AG09319 (cell line): Measurements from ENCODE around the gene IDH3G.

Experiments
- DNase-seq: peaks from one replicate; pipeline ENCODE4 v3.0.0-alpha.2; 2010; ENCODE audit warnings: low read depth; ENCODE audit errors: extremely low read depth
- TF ChIP-seq, protein P1 (sequence below): IDR thresholded peaks from 2 replicates; pipeline ENCODE4 v1.5.1; 2011; ENCODE audit warnings: low read depth, mild to moderate bottlenecking, inconsistent platforms, low read length, moderate library complexity

The IDH3G gene

DNA sequence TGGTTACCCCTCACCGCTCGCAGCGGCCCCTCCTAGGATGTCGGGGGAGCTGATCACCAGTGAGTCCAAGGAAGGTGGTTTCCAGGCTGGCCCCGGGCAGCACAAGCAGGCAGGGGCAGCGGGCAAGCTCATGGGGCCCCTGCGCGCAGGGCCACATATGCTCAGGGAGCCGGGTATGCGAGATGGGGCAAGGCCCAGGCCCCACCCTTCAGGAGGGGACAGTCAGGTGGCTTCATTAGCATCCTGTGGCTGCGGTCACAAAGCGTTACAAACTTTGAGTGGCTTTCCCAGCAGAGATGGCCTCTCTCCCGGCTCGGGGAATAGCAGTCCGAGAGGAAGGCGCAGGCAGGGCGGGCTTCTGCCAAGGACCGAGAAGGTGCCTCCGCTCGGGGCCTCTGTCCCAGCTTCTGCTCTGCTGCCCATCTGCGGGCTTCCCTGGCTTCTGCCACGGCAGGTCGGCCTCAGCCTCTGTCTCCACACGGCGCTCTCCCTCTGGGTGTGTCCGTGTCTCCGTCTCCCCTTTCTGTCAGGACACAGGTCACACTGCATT is 56.0 kb downstream of the IDH3G start:
- TF ChIP-seq, protein P1, sequence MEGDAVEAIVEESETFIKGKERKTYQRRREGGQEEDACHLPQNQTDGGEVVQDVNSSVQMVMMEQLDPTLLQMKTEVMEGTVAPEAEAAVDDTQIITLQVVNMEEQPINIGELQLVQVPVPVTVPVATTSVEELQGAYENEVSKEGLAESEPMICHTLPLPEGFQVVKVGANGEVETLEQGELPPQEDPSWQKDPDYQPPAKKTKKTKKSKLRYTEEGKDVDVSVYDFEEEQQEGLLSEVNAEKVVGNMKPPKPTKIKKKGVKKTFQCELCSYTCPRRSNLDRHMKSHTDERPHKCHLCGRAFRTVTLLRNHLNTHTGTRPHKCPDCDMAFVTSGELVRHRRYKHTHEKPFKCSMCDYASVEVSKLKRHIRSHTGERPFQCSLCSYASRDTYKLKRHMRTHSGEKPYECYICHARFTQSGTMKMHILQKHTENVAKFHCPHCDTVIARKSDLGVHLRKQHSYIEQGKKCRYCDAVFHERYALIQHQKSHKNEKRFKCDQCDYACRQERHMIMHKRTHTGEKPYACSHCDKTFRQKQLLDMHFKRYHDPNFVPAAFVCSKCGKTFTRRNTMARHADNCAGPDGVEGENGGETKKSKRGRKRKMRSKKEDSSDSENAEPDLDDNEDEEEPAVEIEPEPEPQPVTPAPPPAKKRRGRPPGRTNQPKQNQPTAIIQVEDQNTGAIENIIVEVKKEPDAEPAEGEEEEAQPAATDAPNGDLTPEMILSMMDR = no peak
- DNase-seq = no peak

DNA sequence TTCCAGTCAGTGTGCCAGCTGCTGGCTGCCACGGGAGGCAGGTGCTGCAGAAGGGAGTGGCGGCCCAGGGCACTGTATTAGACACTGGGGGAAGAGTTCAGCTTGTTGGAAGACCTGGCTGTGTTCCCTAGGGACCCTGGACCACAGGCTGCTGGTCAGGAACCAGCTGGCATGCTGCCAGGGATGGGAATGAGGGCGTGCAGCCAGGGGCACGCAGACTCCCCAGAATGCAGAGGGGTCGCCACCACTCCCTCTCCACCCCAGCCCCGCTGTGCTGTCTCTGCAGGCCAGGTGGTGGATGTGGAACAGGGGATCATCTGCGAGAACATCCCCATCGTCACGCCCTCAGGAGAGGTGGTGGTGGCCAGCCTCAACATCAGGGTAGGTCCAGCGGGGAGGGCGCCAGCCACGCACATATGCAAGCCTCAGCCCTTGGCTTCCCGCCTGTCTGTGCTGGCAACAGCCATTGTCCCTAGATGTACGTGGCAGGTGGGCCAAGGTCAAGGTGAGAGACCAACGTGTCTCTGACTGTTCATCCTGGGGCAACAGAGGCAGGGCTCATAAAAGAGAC is 57.2 kb downstream of the IDH3G start:
- TF ChIP-seq, protein P1 = no peak
- no peak for DNase-seq

DNA sequence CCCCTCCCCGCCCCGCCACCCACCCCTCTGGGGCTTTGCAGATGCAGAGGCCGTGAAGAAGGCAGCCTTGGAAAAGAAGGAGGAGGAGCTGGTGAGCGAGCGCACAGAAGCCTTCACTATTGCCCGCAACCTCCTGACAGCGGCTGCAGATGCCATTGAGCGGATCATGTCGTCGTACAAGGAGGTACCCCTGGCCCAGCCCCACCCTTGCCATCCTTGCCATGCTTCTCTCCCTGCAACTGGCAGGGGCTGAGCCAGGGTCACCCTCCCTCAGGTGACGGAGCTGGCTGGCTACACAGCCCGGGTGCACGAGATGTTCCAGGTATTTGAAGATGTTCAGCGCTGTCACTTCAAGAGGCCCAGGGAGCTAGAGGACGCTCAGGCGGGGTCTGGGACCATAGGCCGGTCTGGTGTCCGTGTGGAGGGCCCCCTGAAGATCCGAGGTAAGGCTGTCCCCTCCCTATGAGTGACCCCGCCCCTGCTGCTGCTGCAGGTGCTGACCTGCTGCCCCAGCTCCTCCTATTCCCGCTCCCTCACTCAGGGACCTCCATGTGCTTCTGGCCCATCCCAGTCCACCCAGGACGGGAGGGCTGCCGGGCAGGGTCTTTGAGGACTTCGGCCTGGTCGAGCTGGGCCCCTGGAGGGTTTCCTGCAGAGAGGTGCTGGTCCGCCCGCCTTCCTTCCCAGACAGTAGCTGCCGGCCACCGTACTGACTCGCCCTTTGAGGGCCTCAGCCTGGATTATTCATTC is 57.9 kb downstream of the IDH3G start:
- DNase-seq = no peak

More for the DNA sequence above, 57.9 kb downstream of the IDH3G start:
- TF ChIP-seq, protein P1 = no peak
